ENCODE results near the gene ZNF765.

DNA sequence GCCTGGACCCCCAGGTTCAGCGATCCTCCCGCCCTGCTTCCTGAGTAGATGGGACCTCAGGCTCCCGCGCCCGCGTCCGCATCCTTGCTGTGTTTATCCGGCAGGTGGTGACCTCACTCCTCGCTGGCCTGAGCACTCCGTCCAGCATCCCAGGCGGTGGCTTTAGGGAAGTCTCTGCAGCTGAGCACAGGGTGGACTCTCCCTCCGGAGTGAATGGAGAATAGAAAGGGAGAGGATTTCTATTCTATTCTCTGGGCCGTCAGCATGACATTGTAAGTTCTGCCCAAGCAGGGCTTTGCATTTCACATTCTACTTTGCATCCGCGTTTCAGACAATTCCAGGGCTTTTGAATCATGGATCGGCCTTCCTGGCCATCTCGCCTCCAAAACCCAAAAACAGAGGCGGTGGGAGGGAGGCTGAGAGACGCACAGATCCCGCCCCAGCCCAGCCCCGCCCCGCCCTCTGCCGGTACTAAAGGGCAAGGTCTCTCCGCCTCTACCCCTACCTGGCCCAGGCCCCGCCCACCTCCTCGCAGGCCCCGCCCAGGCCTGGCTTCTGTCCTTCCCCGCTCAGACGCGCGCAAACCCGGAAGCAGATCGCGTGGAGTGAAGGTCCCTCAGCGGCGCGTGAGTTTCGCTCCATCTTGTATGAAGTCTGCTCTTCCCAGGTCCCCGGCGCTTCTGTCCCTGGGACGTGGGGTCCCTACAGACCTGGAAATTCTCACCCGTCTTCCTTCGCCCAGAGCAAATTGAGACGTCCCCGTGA, 29.6 kb upstream of the ZNF765 start, which contains the start of gene ZNF525:
- TF ChIP-seq, protein P1, sequence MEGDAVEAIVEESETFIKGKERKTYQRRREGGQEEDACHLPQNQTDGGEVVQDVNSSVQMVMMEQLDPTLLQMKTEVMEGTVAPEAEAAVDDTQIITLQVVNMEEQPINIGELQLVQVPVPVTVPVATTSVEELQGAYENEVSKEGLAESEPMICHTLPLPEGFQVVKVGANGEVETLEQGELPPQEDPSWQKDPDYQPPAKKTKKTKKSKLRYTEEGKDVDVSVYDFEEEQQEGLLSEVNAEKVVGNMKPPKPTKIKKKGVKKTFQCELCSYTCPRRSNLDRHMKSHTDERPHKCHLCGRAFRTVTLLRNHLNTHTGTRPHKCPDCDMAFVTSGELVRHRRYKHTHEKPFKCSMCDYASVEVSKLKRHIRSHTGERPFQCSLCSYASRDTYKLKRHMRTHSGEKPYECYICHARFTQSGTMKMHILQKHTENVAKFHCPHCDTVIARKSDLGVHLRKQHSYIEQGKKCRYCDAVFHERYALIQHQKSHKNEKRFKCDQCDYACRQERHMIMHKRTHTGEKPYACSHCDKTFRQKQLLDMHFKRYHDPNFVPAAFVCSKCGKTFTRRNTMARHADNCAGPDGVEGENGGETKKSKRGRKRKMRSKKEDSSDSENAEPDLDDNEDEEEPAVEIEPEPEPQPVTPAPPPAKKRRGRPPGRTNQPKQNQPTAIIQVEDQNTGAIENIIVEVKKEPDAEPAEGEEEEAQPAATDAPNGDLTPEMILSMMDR (IDR thresholded peaks at IDR 0.05) = peak in 3 of 6 experiments; percentile 1 to 33 (median 9)
- TF ChIP-seq POLR2A (IDR thresholded peaks at IDR 0.05) = peak in 1 of 2 donors; percentile 63
